Mammary epithelial cell (primary cell): ENCODE data around the gene UBE2O.

Source experiments
- EZH2 ChIP-seq: IDR thresholded peaks from 2 replicates; pipeline ENCODE4 v1.6.1; 2012; ENCODE audit warnings: low read length, inconsistent platforms, borderline replicate concordance
- TF ChIP-seq, protein P1 (sequence below), 2 donors: IDR thresholded peaks in 1 of 2; conservative IDR thresholded peaks in 1 of 2; 2 replicates each; pipeline ENCODE4 v1.5.1; 2011 to 2012; ENCODE audit warnings: inconsistent platforms in 2 of 2, low read length in 2 of 2, mild to moderate bottlenecking in 2 of 2, control low read depth in 1 of 2, low read depth in 1 of 2; ENCODE audit not compliant: insufficient read depth in 1 of 2; ENCODE audit errors: extremely low read depth in 1 of 2

DNA sequence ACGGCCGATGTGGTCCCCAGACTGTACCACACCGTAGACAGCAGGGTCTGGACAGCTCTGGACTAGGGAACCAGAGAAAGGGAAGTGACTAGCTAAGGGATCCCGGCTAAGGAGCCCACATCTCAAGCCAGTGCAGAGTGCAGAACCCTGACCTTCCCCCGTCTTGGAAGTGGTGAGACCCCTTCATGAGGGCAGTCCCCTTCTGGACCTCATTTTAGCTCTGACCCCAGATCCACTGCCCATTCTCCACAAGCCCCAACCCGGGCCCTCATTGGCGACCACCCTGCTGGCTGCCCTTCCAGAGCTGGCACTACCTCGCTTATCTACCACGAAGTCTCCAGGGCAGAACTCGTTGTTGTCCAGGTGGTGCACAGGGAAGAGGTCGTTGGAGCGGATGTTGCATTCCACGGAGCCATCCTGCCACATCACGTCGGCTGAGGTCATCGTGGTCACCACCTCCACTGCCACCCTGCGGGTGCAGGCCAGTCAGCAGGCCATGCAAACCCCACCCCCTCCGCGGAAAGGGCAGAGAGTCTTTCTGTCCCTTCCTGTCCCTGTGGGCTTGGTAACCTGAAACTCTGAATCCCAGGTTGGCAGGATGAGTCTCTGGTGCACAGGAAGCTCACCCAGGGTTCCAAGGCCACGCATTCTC lies 54.3 kb downstream of the UBE2O start:
- TF ChIP-seq, protein P1, sequence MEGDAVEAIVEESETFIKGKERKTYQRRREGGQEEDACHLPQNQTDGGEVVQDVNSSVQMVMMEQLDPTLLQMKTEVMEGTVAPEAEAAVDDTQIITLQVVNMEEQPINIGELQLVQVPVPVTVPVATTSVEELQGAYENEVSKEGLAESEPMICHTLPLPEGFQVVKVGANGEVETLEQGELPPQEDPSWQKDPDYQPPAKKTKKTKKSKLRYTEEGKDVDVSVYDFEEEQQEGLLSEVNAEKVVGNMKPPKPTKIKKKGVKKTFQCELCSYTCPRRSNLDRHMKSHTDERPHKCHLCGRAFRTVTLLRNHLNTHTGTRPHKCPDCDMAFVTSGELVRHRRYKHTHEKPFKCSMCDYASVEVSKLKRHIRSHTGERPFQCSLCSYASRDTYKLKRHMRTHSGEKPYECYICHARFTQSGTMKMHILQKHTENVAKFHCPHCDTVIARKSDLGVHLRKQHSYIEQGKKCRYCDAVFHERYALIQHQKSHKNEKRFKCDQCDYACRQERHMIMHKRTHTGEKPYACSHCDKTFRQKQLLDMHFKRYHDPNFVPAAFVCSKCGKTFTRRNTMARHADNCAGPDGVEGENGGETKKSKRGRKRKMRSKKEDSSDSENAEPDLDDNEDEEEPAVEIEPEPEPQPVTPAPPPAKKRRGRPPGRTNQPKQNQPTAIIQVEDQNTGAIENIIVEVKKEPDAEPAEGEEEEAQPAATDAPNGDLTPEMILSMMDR (conservative IDR thresholded peaks at IDR 0.05 in 1 of 2, IDR thresholded peaks at IDR 0.05 in 1 of 2; ENCODE audit: extremely low read depth in 1 of 2, insufficient read depth in 1 of 2, low read depth in 1 of 2, low read length in 2 of 2) = no peak
- no peak for TF ChIP-seq EZH2
